Measurements from ENCODE around the gene FAM241A. TPM values are rescaled to one million over a fixed set of nuclear protein-coding genes. Genes with fewer than 3 reads are reported as not detected.

The FAM241A gene
- total and polyA plus RNA-seq, 9 of the 15 experiments (the other 6 are each of a cell fraction or from before 2014, with no cell fraction given): 2.3 to 8.5 (median 5.3) TPM

DNA sequence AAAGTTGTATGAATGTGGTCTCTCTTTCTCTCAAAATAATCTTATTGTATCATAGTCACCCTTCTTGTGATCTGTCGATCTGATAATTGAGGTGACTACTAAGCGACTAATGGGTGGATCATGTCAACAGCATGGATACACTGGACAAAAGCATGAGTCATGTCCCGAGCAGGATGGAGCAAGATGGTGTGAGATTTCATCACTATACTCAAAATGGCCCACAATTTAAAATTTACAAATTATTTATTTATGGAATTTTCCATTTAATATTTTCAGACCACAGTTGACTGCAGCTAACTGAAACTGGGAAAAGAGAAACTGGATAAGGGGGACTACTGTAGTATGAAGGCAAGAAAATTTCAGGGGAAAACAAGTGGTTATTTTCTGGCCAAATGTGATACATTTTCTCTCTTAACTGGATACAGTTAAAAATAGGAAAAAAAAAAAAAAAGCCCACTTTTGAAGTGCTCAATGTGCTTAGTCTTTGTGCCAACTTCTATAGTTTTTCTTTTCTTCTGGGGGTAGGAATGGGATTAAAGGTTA is 25.3 kb downstream of the FAM241A start (continued):
- TF ChIP-seq ELF2 (CRISPR knock-in tag; IDR thresholded peaks at IDR 0.05): no peak
- TF ChIP-seq NCOA2 (IDR thresholded peaks at IDR 0.05; ENCODE audit: partially characterized antibody in 2 of 2): peak in 1 of 2 experiments; percentile 13
- no peak for TF ChIP-seq PPARD (CRISPR knock-in tag; IDR thresholded peaks at IDR 0.05)
- peak; percentile 60 for TF ChIP-seq C11orf30 (IDR thresholded peaks at IDR 0.05; ENCODE audit: low read depth)
- 0 out of 4 replicates have a peak, but pooled peaks of 1 of the 2 experiments have one; percentile 19 for TF ChIP-seq KDM1A (IDR thresholded peaks at IDR 0.05)
- TF ChIP-seq DACH1 (IDR thresholded peaks at IDR 0.05; ENCODE audit: partially characterized antibody): peak; percentile 73
- peak; percentile 88 for TF ChIP-seq BACH1 (tag; IDR thresholded peaks at IDR 0.05)
- no peak for TF ChIP-seq ZFPM2 (CRISPR knock-in tag; IDR thresholded peaks at IDR 0.05)
- TF ChIP-seq ZMIZ1 (IDR thresholded peaks at IDR 0.05; ENCODE audit: low read depth in 2 of 2, low read length in 2 of 2): 0 out of 4 replicates have a peak, but pooled peaks of 1 of the 2 experiments have one; percentile 33
- TF ChIP-seq MAFG (tag; conservative IDR thresholded peaks at IDR 0.05): peak; percentile 77
- TF ChIP-seq ETV6 (IDR thresholded peaks at IDR 0.05; ENCODE audit: borderline replicate concordance in 1 of 2, low read depth in 2 of 2, low read length in 1 of 2): no peak
- TF ChIP-seq ETV6 (CRISPR knock-in tag; IDR thresholded peaks at IDR 0.05; ENCODE audit: borderline replicate concordance): no peak
- TF ChIP-seq, protein P1, sequence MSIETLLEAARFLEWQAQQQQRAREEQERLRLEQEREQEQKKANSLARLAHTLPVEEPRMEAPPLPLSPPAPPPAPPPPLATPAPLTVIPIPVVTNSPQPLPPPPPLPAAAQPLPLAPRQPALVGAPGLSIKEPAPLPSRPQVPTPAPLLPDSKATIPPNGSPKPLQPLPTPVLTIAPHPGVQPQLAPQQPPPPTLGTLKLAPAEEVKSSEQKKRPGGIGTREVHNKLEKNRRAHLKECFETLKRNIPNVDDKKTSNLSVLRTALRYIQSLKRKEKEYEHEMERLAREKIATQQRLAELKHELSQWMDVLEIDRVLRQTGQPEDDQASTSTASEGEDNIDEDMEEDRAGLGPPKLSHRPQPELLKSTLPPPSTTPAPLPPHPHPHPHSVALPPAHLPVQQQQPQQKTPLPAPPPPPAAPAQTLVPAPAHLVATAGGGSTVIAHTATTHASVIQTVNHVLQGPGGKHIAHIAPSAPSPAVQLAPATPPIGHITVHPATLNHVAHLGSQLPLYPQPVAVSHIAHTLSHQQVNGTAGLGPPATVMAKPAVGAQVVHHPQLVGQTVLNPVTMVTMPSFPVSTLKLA (conservative IDR thresholded peaks at IDR 0.05): peak; percentile 33 to 52; a peak in 2 of 4 replicates
- peak; percentile 70 for TF ChIP-seq MEIS2 (IDR thresholded peaks at IDR 0.05; ENCODE audit: partially characterized antibody)
- peak; percentile 26 for TF ChIP-seq TAF9B (IDR thresholded peaks at IDR 0.05; ENCODE audit: partially characterized antibody)
- no peak for TF ChIP-seq ZBTB7A (IDR thresholded peaks at IDR 0.05; ENCODE audit: borderline replicate concordance, control insufficient read depth, low read depth, low read length)
- no peak for TF ChIP-seq ARHGAP35 (IDR thresholded peaks at IDR 0.05; ENCODE audit: partially characterized antibody)
- TF ChIP-seq ZNF644 (tag; IDR thresholded peaks at IDR 0.05; ENCODE audit: low read depth): peak; percentile 79; the same call in 1 of the 2 replicates
- TF ChIP-seq, protein P2, sequence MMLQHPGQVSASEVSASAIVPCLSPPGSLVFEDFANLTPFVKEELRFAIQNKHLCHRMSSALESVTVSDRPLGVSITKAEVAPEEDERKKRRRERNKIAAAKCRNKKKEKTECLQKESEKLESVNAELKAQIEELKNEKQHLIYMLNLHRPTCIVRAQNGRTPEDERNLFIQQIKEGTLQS (IDR thresholded peaks at IDR 0.05): peak; percentile 99
- TF ChIP-seq, protein P2 (CRISPR knock-in tag; conservative IDR thresholded peaks at IDR 0.05): 0 out of 2 replicates have a peak, but pooled peaks have one; percentile 33
- TF ChIP-seq MTA1 (IDR thresholded peaks at IDR 0.05; ENCODE audit: borderline replicate concordance): no peak
- TF ChIP-seq FOSL1 (tag; conservative IDR thresholded peaks at IDR 0.05): peak; percentile 99
- TF ChIP-seq CGGBP1 (CRISPR knock-in tag; IDR thresholded peaks at IDR 0.05): no peak

Measured in K562 (cell line).